ENCODE data around the gene KLC3. TPM values are rescaled to one million over a fixed set of nuclear protein-coding genes. Genes with fewer than 3 reads are reported as not detected.

Gene KLC3
- total and polyA plus RNA-seq, 2 donors (not counting 1 experiment from before 2014, with no cell fraction given), result 0.09 to 0.17 TPM

- Histone ChIP-seq H2AFZ (ENCODE audit: low read length) (no peak overlapping the region), H3K36me3 (ENCODE audit: control insufficient read depth, insufficient read depth, low read length) (no peaks in the 10 kb centered on the region), H3K27ac (ENCODE audit: insufficient read depth, low read length) (no peak overlapping the region), H4K20me1 (ENCODE audit: control insufficient read depth, extremely low read depth, insufficient read depth, low read length) (no peaks in the 10 kb centered on the region), H3K9ac (ENCODE audit: insufficient read depth, low read length) (no peak overlapping the region), H3K4me3 (replicated peaks in 1 of 4; ENCODE audit: control extremely low read depth in 1 of 4, insufficient read depth in 1 of 4, low read depth in 3 of 4, low read length in 4 of 4) (no peak overlapping the region), H3K9me3 (ENCODE audit: control insufficient read depth, insufficient read depth, low read depth, low read length) (no peaks in the 10 kb centered on the region), H3K79me2 (ENCODE audit: control insufficient read depth, insufficient read depth, low read length) (no peaks in the 10 kb centered on the region), H3K4me1 (ENCODE audit: control insufficient read depth, extremely low read depth, insufficient read depth, low read length) (no peaks in the 10 kb centered on the region), H3K27me3 (ENCODE audit: control insufficient read depth, insufficient read depth, low read length) (no peaks in the 10 kb centered on the region), H3K4me2 (ENCODE audit: extremely low read depth, insufficient read depth, low read length) (no peak overlapping the region)
- no peak for DNase-seq (ENCODE audit: low read depth in 2 of 2)
- TF ChIP-seq EZH2 (IDR thresholded peaks at IDR 0.05; ENCODE audit: low read length, missing control alignments) (no peak), CTCF (conservative IDR thresholded peaks at IDR 0.05 in 1 of 2, IDR thresholded peaks at IDR 0.05 in 1 of 2; ENCODE audit: low read depth in 1 of 2, low read length in 2 of 2) (no peak)
Observed at GRCh38 chr19:45391871-45392665, 51.5 kb downstream of the KLC3 start.

GRCh38 chr19:45395821-45396617, 55.5 kb downstream of the KLC3 start:
- H3K4me2 ChIP-seq (ENCODE audit: extremely low read depth, insufficient read depth, low read length), result no peak overlapping the region
- H2AFZ ChIP-seq (ENCODE audit: low read length), result no peak overlapping the region
- no peak overlapping the region for H3K4me3 ChIP-seq (replicated peaks in 1 of 4; ENCODE audit: control extremely low read depth in 1 of 4, insufficient read depth in 1 of 4, low read depth in 3 of 4, low read length in 4 of 4)
- no peak overlapping the region for H3K27ac ChIP-seq (ENCODE audit: insufficient read depth, low read length)
- no peaks in the 10 kb centered on the region for H3K4me1 ChIP-seq (ENCODE audit: control insufficient read depth, extremely low read depth, insufficient read depth, low read length)
- H3K36me3 ChIP-seq (ENCODE audit: control insufficient read depth, insufficient read depth, low read length), result no peaks in the 10 kb centered on the region
- TF ChIP-seq EZH2 (IDR thresholded peaks at IDR 0.05; ENCODE audit: low read length, missing control alignments) (no peak), CTCF (conservative IDR thresholded peaks at IDR 0.05 in 1 of 2, IDR thresholded peaks at IDR 0.05 in 1 of 2; ENCODE audit: low read depth in 1 of 2, low read length in 2 of 2) (no peak)
- no peaks in the 10 kb centered on the region for H4K20me1 ChIP-seq (ENCODE audit: control insufficient read depth, extremely low read depth, insufficient read depth, low read length)
- H3K27me3 ChIP-seq (ENCODE audit: control insufficient read depth, insufficient read depth, low read length), result no peaks in the 10 kb centered on the region
- H3K9ac ChIP-seq (ENCODE audit: insufficient read depth, low read length), result no peak overlapping the region
- no peaks in the 10 kb centered on the region for H3K79me2 ChIP-seq (ENCODE audit: control insufficient read depth, insufficient read depth, low read length)
- no peak for DNase-seq (ENCODE audit: low read depth in 2 of 2)
- no peaks in the 10 kb centered on the region for H3K9me3 ChIP-seq (ENCODE audit: control insufficient read depth, insufficient read depth, low read depth, low read length)

- Histone ChIP-seq H2AFZ (ENCODE audit: low read length) (no peak overlapping the region), H3K4me1 (ENCODE audit: control insufficient read depth, extremely low read depth, insufficient read depth, low read length) (peaks cover 8% of the 10 kb centered on the region), H3K27me3 (ENCODE audit: control insufficient read depth, insufficient read depth, low read length) (no peaks in the 10 kb centered on the region), H3K4me2 (ENCODE audit: extremely low read depth, insufficient read depth, low read length) (no peak overlapping the region), H3K27ac (ENCODE audit: insufficient read depth, low read length) (no peak overlapping the region), H4K20me1 (ENCODE audit: control insufficient read depth, extremely low read depth, insufficient read depth, low read length) (no peaks in the 10 kb centered on the region), H3K9ac (ENCODE audit: insufficient read depth, low read length) (no peak overlapping the region), H3K4me3 (replicated peaks in 1 of 4; ENCODE audit: control extremely low read depth in 1 of 4, insufficient read depth in 1 of 4, low read depth in 3 of 4, low read length in 4 of 4) (no peak overlapping the region), H3K9me3 (ENCODE audit: control insufficient read depth, insufficient read depth, low read depth, low read length) (no peaks in the 10 kb centered on the region), H3K79me2 (ENCODE audit: control insufficient read depth, insufficient read depth, low read length) (no peaks in the 10 kb centered on the region), H3K36me3 (ENCODE audit: control insufficient read depth, insufficient read depth, low read length) (no peaks in the 10 kb centered on the region)
- no peak for TF ChIP-seq CTCF (conservative IDR thresholded peaks at IDR 0.05 in 1 of 2, IDR thresholded peaks at IDR 0.05 in 1 of 2; ENCODE audit: low read depth in 1 of 2, low read length in 2 of 2)
- TF ChIP-seq EZH2 (IDR thresholded peaks at IDR 0.05; ENCODE audit: low read length, missing control alignments), result no peak
- DNase-seq (ENCODE audit: low read depth in 2 of 2), result no peak
Observed at GRCh38 chr19:45400192-45400591, 59.6 kb downstream of the KLC3 start.
